H1 (cell line): ENCODE results near the gene ADGB. TPM values are rescaled to one million over a fixed set of nuclear protein-coding genes. Genes with fewer than 3 reads are reported as not detected.

ENCODE experiments used
- CTCF ChIA-PET: fragments of 300-600 bp; sonication (Branson Sonifier 250); formaldehyde crosslinking; loops from one replicate; lab custom pipeline; 2021; ENCODE audit not compliant: partially characterized antibody; lab: Charles Lee
- POLR2A ChIA-PET: fragments of 300-600 bp; sonication (Branson Sonifier 250); formaldehyde crosslinking; loops from one replicate; lab custom pipeline; 2021; ENCODE audit warnings: inconsistent platforms; ENCODE audit not compliant: partially characterized antibody; lab: Charles Lee
- DNase-seq, 2 experiments: peaks; one replicate each; pipeline versions ENCODE4 v3.0.0 to v3.0.0-alpha.2; 2010 to 2022; ENCODE audit warnings: low spot score in 2 of 2, low read depth in 1 of 2, mixed read lengths in 1 of 2
- FAIRE-seq: peaks from 2 replicates; lab custom pipeline; 2011; peaks lifted over from hg19 to GRCh38; lab: Jason Lieb, UNC
- H2AFZ ChIP-seq: 2 replicates; pipeline ENCODE4 v1.8.1; 2012; ENCODE audit warnings: low read length, inconsistent platforms
- H2AK5ac ChIP-seq: 2 replicates; pipeline ENCODE4 v1.6.1; 2013; ENCODE audit warnings: low read depth, low read length
- H2BK120ac ChIP-seq: replicated peaks from 2 replicates; pipeline ENCODE3; 2013; ENCODE audit warnings: low read depth, low read length, inconsistent platforms
- H2BK12ac ChIP-seq: 2 replicates; pipeline ENCODE4 v1.6.1; 2013; ENCODE audit warnings: low read depth, low read length
- H2BK15ac ChIP-seq: 2 replicates; pipeline ENCODE4 v1.6.1; 2013; ENCODE audit warnings: low read length
- H2BK20ac ChIP-seq: 2 replicates; pipeline ENCODE4 v1.6.1; 2013; ENCODE audit warnings: low read length
- H2BK5ac ChIP-seq: 2 replicates; pipeline ENCODE4 v1.6.1; 2013; ENCODE audit warnings: low read depth, low read length
- H3K14ac ChIP-seq: 2 replicates; pipeline ENCODE4 v1.6.1; 2013; ENCODE audit warnings: inconsistent platforms; ENCODE audit not compliant: insufficient read length
- H3K18ac ChIP-seq: 2 replicates; pipeline ENCODE4 v1.6.1; 2013; ENCODE audit warnings: low read length; ENCODE audit errors: extremely low read depth
- H3K23ac ChIP-seq: 2 replicates; pipeline ENCODE4 v1.6.1; 2013; ENCODE audit warnings: inconsistent platforms; ENCODE audit not compliant: insufficient read length
- H3K23me2 ChIP-seq: 2 replicates; pipeline ENCODE4 v1.6.1; 2013; ENCODE audit warnings: low read depth, low read length
- H3K27ac ChIP-seq: 2 replicates; pipeline ENCODE4 v1.6.1; 2011; ENCODE audit warnings: low read depth, low read length, inconsistent platforms
- H3K27me3 ChIP-seq, 4 experiments: replicated peaks in 1 of 4; 1 replicate in 1 of 4; 2 replicates in 3 of 4; pipeline versions ENCODE4 v1.6.1 to v1.8.1; 2011 to 2013; ENCODE audit warnings: low read length in 3 of 4, mild to moderate bottlenecking in 3 of 4, inconsistent platforms in 2 of 4, mixed read lengths in 2 of 4, moderate library complexity in 1 of 4; ENCODE audit not compliant: control insufficient read depth in 3 of 4, insufficient read depth in 3 of 4; ENCODE audit errors: extremely low read depth in 1 of 4
- H3K36me3 ChIP-seq, 4 experiments: 2 replicates each; pipeline versions ENCODE4 v1.6.1 to v1.8.1; 2011 to 2013; ENCODE audit warnings: mild to moderate bottlenecking in 4 of 4, low read length in 3 of 4, moderate library complexity in 2 of 4, control low read depth in 1 of 4, inconsistent platforms in 1 of 4; ENCODE audit not compliant: insufficient read depth in 4 of 4, control insufficient read depth in 2 of 4
- H3K4ac ChIP-seq: replicated peaks from 2 replicates; pipeline ENCODE3; 2013; ENCODE audit warnings: low read length, low read depth, mixed read lengths, inconsistent platforms; ENCODE audit not compliant: insufficient read length
- H3K4me1 ChIP-seq, 4 experiments: replicated peaks in 1 of 4; 1 replicate in 1 of 4; 2 replicates in 3 of 4; pipeline versions ENCODE4 v1.6.1 to v1.8.1; 2011 to 2013; ENCODE audit warnings: low read length in 3 of 4, inconsistent platforms in 2 of 4, mixed read lengths in 1 of 4; ENCODE audit not compliant: insufficient read depth in 4 of 4, control insufficient read depth in 3 of 4
- H3K4me2 ChIP-seq, 2 experiments: 2 replicates each; pipeline versions ENCODE4 v1.6.1 to v1.8.1; 2011 to 2013; ENCODE audit warnings: low read depth in 2 of 2, low read length in 2 of 2, control low read depth in 1 of 2, inconsistent platforms in 1 of 2, mild to moderate bottlenecking in 1 of 2; ENCODE audit not compliant: insufficient read depth in 1 of 2
- H3K4me3 ChIP-seq, 4 experiments: fragments of 200-600, 300-600 bp in 1 of 4; sonication (generic), shearing (Covaris generic), sonication (Bioruptor Twin) in 1 of 4; 2 replicates each; pipeline versions ENCODE4 v1.5.1 to v1.8.1; 2011 to 2016; ENCODE audit warnings: low read length in 4 of 4, low read depth in 3 of 4, control low read depth in 2 of 4, inconsistent platforms in 2 of 4, mild to moderate bottlenecking in 2 of 4, mixed read lengths in 1 of 4, moderate library complexity in 1 of 4; ENCODE audit not compliant: insufficient read depth in 2 of 4; ENCODE audit errors: extremely low read depth in 1 of 4
- H3K56ac ChIP-seq: replicated peaks from 2 replicates; pipeline ENCODE3; 2013; ENCODE audit warnings: low read depth, mild to moderate bottlenecking, mixed read lengths, low read length, inconsistent platforms; ENCODE audit not compliant: insufficient read length
- H3K79me1 ChIP-seq: 2 replicates; pipeline ENCODE4 v1.6.1; 2013; ENCODE audit warnings: low read depth, low read length, control low read depth
- H3K79me2 ChIP-seq, 2 experiments: 2 replicates each; pipeline versions ENCODE4 v1.6.1 to v1.8.1; 2012 to 2013; ENCODE audit warnings: low read length in 2 of 2, mild to moderate bottlenecking in 2 of 2, inconsistent platforms in 1 of 2; ENCODE audit not compliant: insufficient read depth in 2 of 2, control insufficient read depth in 1 of 2
- H3K9ac ChIP-seq, 4 experiments: replicated peaks in 1 of 4; 1 replicate in 1 of 4; 2 replicates in 3 of 4; pipeline versions ENCODE4 v1.6.1 to v1.8.1; 2011 to 2013; ENCODE audit warnings: low read depth in 3 of 4, low read length in 3 of 4, control low read depth in 2 of 4, mild to moderate bottlenecking in 2 of 4, moderate library complexity in 2 of 4, inconsistent platforms in 1 of 4; ENCODE audit errors: extremely low read depth in 1 of 4
- H3K9me3 ChIP-seq, 2 experiments: 2 replicates each; pipeline versions ENCODE4 v1.6.1 to v1.8.1; 2012 to 2013; ENCODE audit warnings: mild to moderate bottlenecking in 2 of 2, moderate library complexity in 2 of 2, control low read depth in 1 of 2, inconsistent platforms in 1 of 2, low read depth in 1 of 2, low read length in 1 of 2, mixed read lengths in 1 of 2; ENCODE audit not compliant: insufficient read depth in 2 of 2
- H4K20me1 ChIP-seq, 2 experiments: replicated peaks in 1 of 2; 2 replicates each; pipeline versions ENCODE3 to v1.8.1; 2011 to 2013; ENCODE audit warnings: inconsistent platforms in 2 of 2, low read length in 2 of 2, mild to moderate bottlenecking in 1 of 2; ENCODE audit not compliant: insufficient read depth in 2 of 2, control insufficient read depth in 1 of 2
- H4K5ac ChIP-seq: 2 replicates; pipeline ENCODE4 v1.6.1; 2013; ENCODE audit warnings: low read length, low read depth, mixed read lengths, inconsistent platforms; ENCODE audit not compliant: insufficient read length
- H4K8ac ChIP-seq: 2 replicates; pipeline ENCODE4 v1.8.0; 2013; ENCODE audit warnings: mild to moderate bottlenecking, moderate library complexity, low read length, inconsistent platforms; ENCODE audit not compliant: insufficient read depth; ENCODE audit errors: extremely low read depth
- H4K91ac ChIP-seq: replicated peaks from 2 replicates; pipeline ENCODE3; 2013; ENCODE audit warnings: low read length, mixed read lengths, inconsistent platforms; ENCODE audit not compliant: insufficient read length
- ATF3 ChIP-seq: IDR thresholded peaks from 2 replicates; pipeline ENCODE4 v1.6.1; 2011; ENCODE audit warnings: low read depth, mild to moderate bottlenecking, low read length; ENCODE audit not compliant: insufficient read depth
- CHD1 ChIP-seq: IDR thresholded peaks from 2 replicates; pipeline ENCODE4 v1.6.1; 2012; ENCODE audit warnings: low read depth, low read length, improper control_type of control experiment
- FOSL1 ChIP-seq: IDR thresholded peaks from 2 replicates; pipeline ENCODE4 v1.6.1; 2011; ENCODE audit warnings: mild to moderate bottlenecking, low read depth, low read length, moderate library complexity; ENCODE audit not compliant: insufficient read depth
- HDAC2 ChIP-seq, 2 experiments: fragments of 300-600 bp in 1 of 2; sonication (generic) in 1 of 2; IDR thresholded peaks; 2 replicates each; pipeline ENCODE4 v1.6.1; 2011 to 2012; ENCODE audit warnings: low read depth in 2 of 2, low read length in 2 of 2, mild to moderate bottlenecking in 2 of 2, moderate library complexity in 2 of 2, borderline replicate concordance in 1 of 2, inconsistent platforms in 1 of 2
- SUZ12 ChIP-seq: fragments of 200-600 bp; sonication (generic); IDR thresholded peaks from 2 replicates; pipeline ENCODE4 v1.6.1; 2012; ENCODE audit warnings: mild to moderate bottlenecking, inconsistent platforms, low read length, moderate library complexity, mixed read lengths
- YY1 ChIP-seq: IDR thresholded peaks from 2 replicates; pipeline ENCODE4 v1.6.1; 2011; ENCODE audit warnings: low read depth, mild to moderate bottlenecking, low read length
- WGBS, 2 experiments: shearing (Covaris generic) in 1 of 2; methylation state at CpG; one replicate each; pipeline versions ENCODE4 v1.1.6 to v1.1.7; 2013 to 2015; ENCODE audit warnings: low lambda C conversion rate in 2 of 2, mixed read lengths in 2 of 2, inconsistent platforms in 1 of 2, low coverage in 1 of 2, missing lambda C conversion rate in 1 of 2; ENCODE audit not compliant: insufficient replicate concordance in 2 of 2, insufficient coverage in 1 of 2, insufficient read length in 1 of 2; ENCODE audit errors: extremely low coverage in 1 of 2, missing lambda C conversion rate in 1 of 2; 5-methylcytosine and 5-hydroxymethylcytosine counted together
- polyA plus RNA-seq, 7 experiments: library from polyadenylated mRNA; depleted of rRNA in 3 of 7; stranded (reverse) in 5 of 7; unstranded in 2 of 7; fragments of >200 nt in 5 of 7; fragments of 200-250 nt in 2 of 7; gene quantifications; 1 replicate in 5 of 7; 2 replicates in 1 of 7; 4 replicates in 1 of 7; pipeline versions ENCODE4 v1.2.1 to v1.2.3, GENCODE V29; 2011 to 2013; ENCODE audit warnings: missing spikeins in 2 of 7, mixed read lengths in 2 of 7
- total RNA-seq: library from RNA; stranded (reverse); fragmentation: NEBNext Ultra II Directional; extraction: Animal tissue kit (Norgen Biotek cat#: 25700); gene quantifications from 2 replicates; pipeline ENCODE4 v1.2.1, GENCODE V29; 2021
- TF ChIP-seq, protein P1 (sequence below): IDR thresholded peaks from 2 replicates; pipeline ENCODE4 v1.6.1; 2011; ENCODE audit warnings: low read length, improper control_type of control experiment
- TF ChIP-seq, protein P2 (sequence below): IDR thresholded peaks from 2 replicates; pipeline ENCODE4 v1.6.1; 2012; ENCODE audit warnings: inconsistent platforms
- TF ChIP-seq, protein P3 (sequence below), 3 experiments: IDR thresholded peaks; 1 replicate in 2 of 3; 2 replicates in 1 of 3; pipeline versions ENCODE4 v1.5.1 to v1.6.1; 2011; ENCODE audit warnings: low read length in 3 of 3, mild to moderate bottlenecking in 3 of 3, inconsistent platforms in 2 of 3, low read depth in 1 of 3, moderate library complexity in 1 of 3; ENCODE audit not compliant: insufficient read depth in 1 of 3; ENCODE audit errors: control extremely low read depth in 1 of 3

ADGB gene
- total and polyA plus RNA-seq, 2 of the 8 experiments (the other 6 are each of a cell fraction or from before 2014, with no cell fraction given), result not detected

DNA sequence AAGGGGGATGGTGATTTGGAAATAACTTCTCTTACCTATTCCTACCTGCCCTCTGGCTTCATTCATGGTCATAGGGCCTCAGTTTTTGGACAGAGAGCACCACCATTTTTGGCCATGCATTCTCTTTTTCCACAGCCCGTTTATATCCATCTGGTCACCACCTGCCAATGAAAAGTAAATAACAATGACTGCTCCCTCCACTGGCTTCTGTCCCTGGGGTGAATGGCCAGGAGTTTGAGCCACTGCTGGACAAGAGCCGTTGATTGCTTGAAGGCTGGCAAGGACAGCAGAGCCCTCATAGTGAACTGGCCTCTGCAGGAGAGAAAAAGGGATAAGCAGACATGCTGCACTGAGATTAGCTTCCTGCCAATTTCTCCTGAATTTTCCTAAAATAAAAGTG, 261.8 kb downstream of the ADGB start:
- Histone ChIP-seq H2BK12ac (no peak overlapping the region), H2BK15ac (no peak overlapping the region), H3K4me1 (peaks cover 0 to 2% (median 0%) of the 10 kb centered on the region in 4 experiments; a peak in 1 of 7 replicates), H3K56ac (no peak overlapping the region), H2BK120ac (no peak overlapping the region), H4K91ac (no peak overlapping the region), H4K8ac (no peak overlapping the region), H2BK20ac (no peak overlapping the region), H2AFZ (no peak overlapping the region), H2BK5ac (no peak overlapping the region), H4K5ac (no peak overlapping the region), H3K23ac (no peak overlapping the region), H3K27ac (no peak overlapping the region), H3K4me2 (no peak overlapping the region), H3K23me2 (no peaks in the 10 kb centered on the region; the same call in 1 of the 2 replicates), H2AK5ac (no peak overlapping the region), H3K36me3 (no peaks in the 10 kb centered on the region), H4K20me1 (no peaks in the 10 kb centered on the region), H3K27me3 (no peaks in the 10 kb centered on the region), H3K18ac (no peak overlapping the region), H3K9me3 (no peaks in the 10 kb centered on the region), H3K14ac (no peak overlapping the region), H3K4me3 (no peak overlapping the region), H3K9ac (no peak overlapping the region), H3K4ac (no peak overlapping the region), H3K79me2 (no peaks in the 10 kb centered on the region), H3K79me1 (no peaks in the 10 kb centered on the region)
- 100% methylated on average over 2 of the region's 2 CpGs; no CpG with 5 or more reads in 1 of the 2 experiments for WGBS, 2 experiments
- ChIA-PET CTCF (no interaction called here), POLR2A (no interaction called here)
- no peak for DNase-seq
- no peak for FAIRE-seq
- TF ChIP-seq SUZ12 (no peak), FOSL1 (no peak), YY1 (no peak), CHD1 (no peak), ATF3 (no peak), HDAC2 (IDR thresholded peaks at IDR 0.05; ENCODE audit: borderline replicate concordance in 1 of 2, low read depth in 2 of 2, low read length in 2 of 2) (no peak)
- TF ChIP-seq, protein P1, sequence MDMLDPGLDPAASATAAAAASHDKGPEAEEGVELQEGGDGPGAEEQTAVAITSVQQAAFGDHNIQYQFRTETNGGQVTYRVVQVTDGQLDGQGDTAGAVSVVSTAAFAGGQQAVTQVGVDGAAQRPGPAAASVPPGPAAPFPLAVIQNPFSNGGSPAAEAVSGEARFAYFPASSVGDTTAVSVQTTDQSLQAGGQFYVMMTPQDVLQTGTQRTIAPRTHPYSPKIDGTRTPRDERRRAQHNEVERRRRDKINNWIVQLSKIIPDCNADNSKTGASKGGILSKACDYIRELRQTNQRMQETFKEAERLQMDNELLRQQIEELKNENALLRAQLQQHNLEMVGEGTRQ, result no peak
- TF ChIP-seq, protein P2, sequence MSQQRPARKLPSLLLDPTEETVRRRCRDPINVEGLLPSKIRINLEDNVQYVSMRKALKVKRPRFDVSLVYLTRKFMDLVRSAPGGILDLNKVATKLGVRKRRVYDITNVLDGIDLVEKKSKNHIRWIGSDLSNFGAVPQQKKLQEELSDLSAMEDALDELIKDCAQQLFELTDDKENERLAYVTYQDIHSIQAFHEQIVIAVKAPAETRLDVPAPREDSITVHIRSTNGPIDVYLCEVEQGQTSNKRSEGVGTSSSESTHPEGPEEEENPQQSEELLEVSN, result no peak
- TF ChIP-seq, protein P3, sequence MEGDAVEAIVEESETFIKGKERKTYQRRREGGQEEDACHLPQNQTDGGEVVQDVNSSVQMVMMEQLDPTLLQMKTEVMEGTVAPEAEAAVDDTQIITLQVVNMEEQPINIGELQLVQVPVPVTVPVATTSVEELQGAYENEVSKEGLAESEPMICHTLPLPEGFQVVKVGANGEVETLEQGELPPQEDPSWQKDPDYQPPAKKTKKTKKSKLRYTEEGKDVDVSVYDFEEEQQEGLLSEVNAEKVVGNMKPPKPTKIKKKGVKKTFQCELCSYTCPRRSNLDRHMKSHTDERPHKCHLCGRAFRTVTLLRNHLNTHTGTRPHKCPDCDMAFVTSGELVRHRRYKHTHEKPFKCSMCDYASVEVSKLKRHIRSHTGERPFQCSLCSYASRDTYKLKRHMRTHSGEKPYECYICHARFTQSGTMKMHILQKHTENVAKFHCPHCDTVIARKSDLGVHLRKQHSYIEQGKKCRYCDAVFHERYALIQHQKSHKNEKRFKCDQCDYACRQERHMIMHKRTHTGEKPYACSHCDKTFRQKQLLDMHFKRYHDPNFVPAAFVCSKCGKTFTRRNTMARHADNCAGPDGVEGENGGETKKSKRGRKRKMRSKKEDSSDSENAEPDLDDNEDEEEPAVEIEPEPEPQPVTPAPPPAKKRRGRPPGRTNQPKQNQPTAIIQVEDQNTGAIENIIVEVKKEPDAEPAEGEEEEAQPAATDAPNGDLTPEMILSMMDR (IDR thresholded peaks at IDR 0.05; ENCODE audit: control extremely low read depth in 1 of 3, insufficient read depth in 1 of 3, low read depth in 1 of 3, low read length in 3 of 3), result no peak
